Neuronal stem cell (in vitro differentiated cells): Measurements from ENCODE around the gene SCRG1.

ENCODE experiments used
- DNase-seq: peaks from one replicate; pipeline ENCODE4 v3.0.0-alpha.2; 2013; ENCODE audit warnings: low spot score
- H2AFZ ChIP-seq: one replicate; pipeline ENCODE4 v1.6.1; 2013; ENCODE audit warnings: mild to moderate bottlenecking, low read length, inconsistent platforms
- H2AK5ac ChIP-seq: 2 replicates; pipeline ENCODE4 v1.6.1; 2013; ENCODE audit warnings: low read depth, mild to moderate bottlenecking, inconsistent platforms, low read length, moderate library complexity, mixed read lengths
- H2BK120ac ChIP-seq: 2 replicates; pipeline ENCODE4 v1.6.1; 2013; ENCODE audit warnings: low read depth, mild to moderate bottlenecking, inconsistent platforms, low read length, moderate library complexity, mixed read lengths
- H2BK12ac ChIP-seq: one replicate; pipeline ENCODE4 v1.6.1; 2013; ENCODE audit warnings: low read length, inconsistent platforms
- H2BK15ac ChIP-seq: 2 replicates; pipeline ENCODE4 v1.6.1; 2013; ENCODE audit warnings: mild to moderate bottlenecking, low read length, inconsistent platforms, mixed read lengths
- H2BK5ac ChIP-seq: one replicate; pipeline ENCODE4 v1.6.1; 2013; ENCODE audit warnings: inconsistent platforms, mild to moderate bottlenecking, low read length, moderate library complexity
- H3K14ac ChIP-seq: one replicate; pipeline ENCODE4 v1.6.1; 2013; ENCODE audit warnings: low read length, inconsistent platforms
- H3K18ac ChIP-seq: 2 replicates; pipeline ENCODE4 v1.6.1; 2013; ENCODE audit warnings: low read length, inconsistent platforms
- H3K23ac ChIP-seq: 2 replicates; pipeline ENCODE4 v1.6.1; 2013; ENCODE audit warnings: low read depth, mild to moderate bottlenecking, mixed read lengths, low read length, inconsistent platforms; ENCODE audit not compliant: poor library complexity
- H3K27ac ChIP-seq: replicated peaks from 3 replicates; pipeline ENCODE4 v1.5.1; 2013; ENCODE audit warnings: low read length, inconsistent platforms
- H3K27me3 ChIP-seq, 3 experiments: 2 replicates each; pipeline ENCODE4 v1.6.1; 2013; ENCODE audit warnings: low read length in 3 of 3, mild to moderate bottlenecking in 2 of 3, inconsistent platforms in 1 of 3, low read depth in 1 of 3, mixed read lengths in 1 of 3, moderate library complexity in 1 of 3; ENCODE audit not compliant: control insufficient read depth in 3 of 3, insufficient read depth in 3 of 3
- H3K36me3 ChIP-seq, 2 donors: replicated peaks in 1 of 2; 2 replicates each; pipeline ENCODE4 v1.6.1; 2013; ENCODE audit warnings: low read length in 2 of 2; ENCODE audit not compliant: control insufficient read depth in 2 of 2, insufficient read depth in 2 of 2
- H3K4ac ChIP-seq: 2 replicates; pipeline ENCODE4 v1.6.1; 2013; ENCODE audit warnings: inconsistent platforms, mild to moderate bottlenecking, low read length, moderate library complexity
- H3K4me1 ChIP-seq, 2 donors: 1 replicate in 1 of 2; 2 replicates in 1 of 2; pipeline ENCODE4 v1.6.1; 2013; ENCODE audit warnings: low read length in 2 of 2, low read depth in 1 of 2; ENCODE audit not compliant: control insufficient read depth in 2 of 2, insufficient read depth in 1 of 2
- H3K4me2 ChIP-seq: one replicate; pipeline ENCODE4 v1.6.1; 2013; ENCODE audit warnings: mild to moderate bottlenecking, low read length, inconsistent platforms; ENCODE audit not compliant: insufficient read depth, poor library complexity, severe bottlenecking
- H3K4me3 ChIP-seq, 2 donors: 2 replicates each; pipeline ENCODE4 v1.5.1; 2013; ENCODE audit warnings: low read length in 2 of 2, mild to moderate bottlenecking in 2 of 2, inconsistent platforms in 1 of 2, moderate library complexity in 1 of 2
- H3K79me1 ChIP-seq: one replicate; pipeline ENCODE4 v1.6.1; 2013; ENCODE audit warnings: low read depth, mild to moderate bottlenecking, inconsistent platforms, low read length, moderate library complexity
- H3K9ac ChIP-seq: one replicate; pipeline ENCODE4 v1.6.1; 2013; ENCODE audit warnings: mild to moderate bottlenecking, low read depth, low read length, inconsistent platforms; ENCODE audit not compliant: poor library complexity
- H3K9me3 ChIP-seq, 2 donors: replicated peaks in 1 of 2; 2 replicates each; pipeline versions ENCODE3 to v1.6.1; 2013; ENCODE audit warnings: low read length in 2 of 2, mild to moderate bottlenecking in 2 of 2, inconsistent platforms in 1 of 2, low read depth in 1 of 2, mixed read lengths in 1 of 2, moderate library complexity in 1 of 2; ENCODE audit not compliant: control insufficient read depth in 2 of 2, insufficient read depth in 1 of 2
- H4K8ac ChIP-seq: one replicate; pipeline ENCODE4 v1.6.1; 2013; ENCODE audit warnings: low read depth, mild to moderate bottlenecking, inconsistent platforms, low read length, moderate library complexity
- H4K91ac ChIP-seq: one replicate; pipeline ENCODE4 v1.6.1; 2013; ENCODE audit warnings: low read length, low read depth, mild to moderate bottlenecking, inconsistent platforms; ENCODE audit not compliant: poor library complexity
- WGBS, 2 donors: extraction: QIAGEN DNeasy Blood & Tissue Kit; methylation state at CpG; one replicate each; pipeline ENCODE4 v1.1.7; 2013; ENCODE audit warnings: missing lambda C conversion rate in 2 of 2, mixed read lengths in 1 of 2; ENCODE audit not compliant: insufficient read length in 2 of 2, insufficient replicate concordance in 1 of 2; ENCODE audit errors: extremely low coverage in 2 of 2; 5-methylcytosine and 5-hydroxymethylcytosine counted together

SCRG1 gene

DNA sequence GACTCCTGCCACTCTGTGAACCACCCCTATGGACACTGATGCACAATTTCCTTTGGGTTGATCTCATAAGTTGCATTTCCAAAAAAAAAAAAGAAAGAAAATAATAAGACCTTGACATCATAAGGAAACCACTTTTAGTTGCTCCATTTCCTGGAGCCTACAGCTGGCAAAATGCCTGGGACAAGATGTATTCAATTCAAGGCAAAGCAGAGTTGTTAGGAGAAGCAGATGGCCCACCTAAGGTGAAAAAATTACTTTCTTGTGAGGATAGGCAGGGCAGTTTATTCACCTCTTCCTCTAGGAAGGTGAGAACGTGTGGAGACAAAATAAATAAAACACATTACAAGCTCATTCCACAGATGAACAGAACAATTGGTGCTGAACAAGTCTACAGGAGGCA is 14.1 kb upstream of the SCRG1 start:
- no peaks in the 10 kb centered on the region for H3K79me1 ChIP-seq
- no peak overlapping the region for H2BK12ac ChIP-seq
- no peak overlapping the region for H3K4me2 ChIP-seq
- no peak overlapping the region for H2BK15ac ChIP-seq
- H3K27me3 ChIP-seq: no peaks in the 10 kb centered on the region
- H3K36me3 ChIP-seq: no peaks in the 10 kb centered on the region
- peaks cover 0 to 1% of the 10 kb centered on the region in 2 donors for H3K9me3 ChIP-seq
- H2AK5ac ChIP-seq: no peak overlapping the region
- no peak overlapping the region for H3K4me3 ChIP-seq
- no peak overlapping the region for H3K9ac ChIP-seq
- no peak overlapping the region for H3K27ac ChIP-seq
- H3K18ac ChIP-seq: no peak overlapping the region
- H4K8ac ChIP-seq: no peak overlapping the region
- H3K4ac ChIP-seq: no peak overlapping the region
- no peak for DNase-seq
- peaks cover 0 to 2% of the 10 kb centered on the region in 2 donors for H3K4me1 ChIP-seq
- no peak overlapping the region for H2BK5ac ChIP-seq
- H4K91ac ChIP-seq: no peak overlapping the region
- H2AFZ ChIP-seq: no peak overlapping the region
- no CpG with 5 or more reads among the region's 1 CpG for WGBS, 2 donors
- H3K14ac ChIP-seq: no peak overlapping the region
- no peak overlapping the region for H2BK120ac ChIP-seq
- H3K23ac ChIP-seq: no peak overlapping the region

DNA sequence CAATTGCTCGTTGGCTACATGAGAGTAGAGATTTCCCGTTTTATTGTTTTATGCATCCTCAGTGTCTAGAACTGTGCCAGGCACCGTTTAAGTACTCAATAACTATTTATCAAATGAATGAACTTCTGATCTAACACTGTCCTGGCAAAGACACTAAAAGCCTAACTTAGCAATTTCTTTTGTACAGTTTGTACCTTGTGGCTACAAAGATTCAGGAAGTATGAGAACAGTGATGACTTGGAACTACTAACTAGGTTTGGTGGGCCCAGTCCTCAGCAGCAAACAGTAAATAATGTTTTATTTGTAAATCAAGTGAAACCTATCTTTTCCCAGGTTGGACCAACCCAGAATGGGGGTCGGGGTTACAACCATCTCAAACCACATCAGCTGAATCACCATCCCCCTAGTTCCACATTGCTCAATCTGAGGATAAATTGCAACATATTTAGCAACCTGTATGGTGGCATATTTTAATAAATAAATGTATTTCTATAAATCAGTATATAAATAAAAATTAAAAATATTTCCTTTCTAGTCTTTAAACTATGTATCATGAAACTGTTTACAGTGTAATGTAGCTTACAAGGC is 12.3 kb upstream of the SCRG1 start:
- no peak overlapping the region for H3K23ac ChIP-seq
- H3K14ac ChIP-seq: no peak overlapping the region
- no peak overlapping the region for H4K8ac ChIP-seq
- no peaks in the 10 kb centered on the region for H3K27me3 ChIP-seq
- H3K9me3 ChIP-seq: peaks cover 0 to 1% of the 10 kb centered on the region in 2 donors
- no peak overlapping the region for H3K4me2 ChIP-seq
- H3K9ac ChIP-seq: no peak overlapping the region
- no peak overlapping the region for H3K27ac ChIP-seq
- H2AK5ac ChIP-seq: no peak overlapping the region
- no peak for DNase-seq
- no peaks in the 10 kb centered on the region for H3K36me3 ChIP-seq
- H2AFZ ChIP-seq: no peak overlapping the region
- no peak overlapping the region for H2BK12ac ChIP-seq
- H3K18ac ChIP-seq: no peak overlapping the region
- no CpG with 5 or more reads among the region's 4 CpGs for WGBS, 2 donors
- no peak overlapping the region for H4K91ac ChIP-seq
- peaks cover 0 to 2% of the 10 kb centered on the region in 2 donors for H3K4me1 ChIP-seq
- H3K79me1 ChIP-seq: no peaks in the 10 kb centered on the region
- H2BK5ac ChIP-seq: no peak overlapping the region
- H2BK15ac ChIP-seq: no peak overlapping the region
- no peak overlapping the region for H3K4me3 ChIP-seq
- H2BK120ac ChIP-seq: no peak overlapping the region
- H3K4ac ChIP-seq: no peak overlapping the region

DNA sequence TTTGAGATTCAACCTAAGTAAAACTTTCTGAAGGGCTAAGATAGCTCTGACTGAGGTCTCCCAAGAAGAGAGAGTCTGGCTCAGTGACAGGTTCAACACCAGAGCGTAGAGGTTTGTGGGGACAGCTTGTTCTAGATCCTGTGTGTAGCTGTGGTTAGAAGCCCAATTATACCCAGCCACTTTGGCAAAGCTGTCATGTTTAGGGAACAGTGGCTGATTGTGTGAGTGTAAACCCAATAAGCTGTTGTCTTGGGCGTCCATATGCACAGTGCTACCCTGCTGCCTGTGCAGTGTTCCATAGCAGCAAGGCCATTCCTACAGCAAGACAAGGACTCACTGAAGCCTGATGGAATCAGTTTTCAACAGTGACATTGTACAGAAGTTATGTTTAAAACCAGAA is 11.2 kb upstream of the SCRG1 start:
- no peak overlapping the region for H3K23ac ChIP-seq
- peaks cover 0 to 1% of the 10 kb centered on the region in 2 donors for H3K9me3 ChIP-seq
- no peak overlapping the region for H3K4me2 ChIP-seq
- no peak overlapping the region for H2BK5ac ChIP-seq
- H3K27ac ChIP-seq: no peak overlapping the region
- no peak overlapping the region for H2BK12ac ChIP-seq
- no peaks in the 10 kb centered on the region for H3K27me3 ChIP-seq
- H3K36me3 ChIP-seq: no peaks in the 10 kb centered on the region
- no peak for DNase-seq
- no CpG with 5 or more reads among the region's 2 CpGs for WGBS, 2 donors
- H3K4me3 ChIP-seq: no peak overlapping the region
- no peak overlapping the region for H2AK5ac ChIP-seq
- no peak overlapping the region for H2BK15ac ChIP-seq
- H3K9ac ChIP-seq: no peak overlapping the region
- H3K4ac ChIP-seq: no peak overlapping the region
- no peak overlapping the region for H2BK120ac ChIP-seq
- H3K14ac ChIP-seq: no peak overlapping the region
- no peak overlapping the region for H2AFZ ChIP-seq
- H4K91ac ChIP-seq: no peak overlapping the region
- no peaks in the 10 kb centered on the region for H3K79me1 ChIP-seq
- H4K8ac ChIP-seq: no peak overlapping the region
- H3K4me1 ChIP-seq: peaks cover 0 to 2% of the 10 kb centered on the region in 2 donors
- no peak overlapping the region for H3K18ac ChIP-seq

DNA sequence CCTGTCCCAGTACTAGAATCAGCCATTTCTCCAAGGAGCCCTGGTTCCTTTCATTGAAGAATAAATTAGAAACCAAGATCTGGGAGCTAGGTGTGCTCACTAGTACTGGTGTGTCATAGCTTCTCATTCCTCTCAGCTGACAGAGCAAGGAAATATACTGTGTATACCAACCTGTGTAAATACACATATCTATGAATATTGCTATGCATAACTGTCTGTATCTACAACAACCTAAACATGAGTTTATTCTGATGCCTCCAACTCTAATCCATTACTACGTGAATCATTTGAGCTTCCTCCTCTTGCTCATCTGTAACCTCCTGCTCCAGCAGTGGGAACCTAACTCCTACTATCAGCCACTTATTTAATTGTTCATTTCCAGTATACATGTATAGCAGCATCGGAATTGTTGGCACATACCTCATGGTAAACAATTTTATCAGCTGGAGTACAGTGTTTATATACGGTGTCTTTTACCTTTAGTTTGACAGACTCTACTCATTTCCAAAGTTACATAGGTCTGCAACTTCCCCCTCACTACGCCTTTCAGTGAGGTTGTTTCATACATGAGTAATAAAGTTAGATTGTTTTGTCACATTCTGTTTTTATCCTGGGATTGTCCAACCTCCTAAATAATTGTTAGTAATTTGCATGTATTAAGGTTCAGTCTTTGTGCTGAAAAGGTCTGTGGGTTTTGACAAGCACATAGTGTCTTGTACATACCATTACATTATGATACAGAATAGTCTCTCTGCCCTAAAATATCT is 7.1 kb upstream of the SCRG1 start:
- no peak overlapping the region for H3K27ac ChIP-seq
- no peak overlapping the region for H3K4me2 ChIP-seq
- no peak overlapping the region for H2BK120ac ChIP-seq
- H2BK5ac ChIP-seq: no peak overlapping the region
- H3K14ac ChIP-seq: no peak overlapping the region
- H3K27me3 ChIP-seq: no peaks in the 10 kb centered on the region
- no peak overlapping the region for H2BK15ac ChIP-seq
- H3K4me1 ChIP-seq: peaks cover 0 to 2% of the 10 kb centered on the region in 2 donors
- H4K8ac ChIP-seq: no peak overlapping the region
- no peak overlapping the region for H3K23ac ChIP-seq
- H3K18ac ChIP-seq: no peak overlapping the region
- peaks cover 0 to 1% of the 10 kb centered on the region in 2 donors for H3K9me3 ChIP-seq
- DNase-seq: no peak
- no peaks in the 10 kb centered on the region for H3K36me3 ChIP-seq
- WGBS, 2 donors: no CpG with 5 or more reads among the region's 4 CpGs
- no peak overlapping the region for H3K9ac ChIP-seq
- H3K79me1 ChIP-seq: no peaks in the 10 kb centered on the region
- H4K91ac ChIP-seq: no peak overlapping the region
- no peak overlapping the region for H3K4me3 ChIP-seq
- H2AFZ ChIP-seq: no peak overlapping the region
- H2BK12ac ChIP-seq: no peak overlapping the region
- H2AK5ac ChIP-seq: no peak overlapping the region
- no peak overlapping the region for H3K4ac ChIP-seq
